Brain microvascular endothelial cell (primary cell): ENCODE results near the gene HMGXB3.

Source experiments
- DNase-seq: peaks from one replicate; pipeline ENCODE4 v3.0.0-alpha.2; 2020
- H3K27ac ChIP-seq: fragments of 250-450 bp; sonication (Bioruptor Pico); 2 replicates; pipeline ENCODE4 v1.5.1; 2020; ENCODE audit warnings: mild to moderate bottlenecking, moderate library complexity
- H3K27me3 ChIP-seq: fragments of 250-450 bp; sonication (Bioruptor Pico); replicated peaks from 2 replicates; pipeline ENCODE4 v1.5.1; 2020; ENCODE audit warnings: mild to moderate bottlenecking
- H3K36me3 ChIP-seq: fragments of 250-450 bp; sonication (Bioruptor Pico); replicated peaks from 2 replicates; pipeline ENCODE4 v1.5.1; 2020; ENCODE audit warnings: mild to moderate bottlenecking
- H3K4me3 ChIP-seq: 2 replicates; pipeline ENCODE4 v1.5.1; 2011; ENCODE audit warnings: low read depth, mild to moderate bottlenecking, control low read depth, low read length, moderate library complexity
- CTCF ChIP-seq: IDR thresholded peaks from 2 replicates; pipeline ENCODE4 v1.5.1; 2011; ENCODE audit warnings: low read depth, mild to moderate bottlenecking, moderate library complexity, low read length, control low read depth, inconsistent platforms; ENCODE audit errors: missing control alignments
- in situ Hi-C: cut with HindIII; loops from 2 replicates; pipeline ENCODE4 v1.10.0; 2017; ENCODE audit warnings: low sequenced_read_pairs, low pct_ligation_motif_present

HMGXB3 gene

GRCh38 chr5:150000990-150001659 is 586 bp downstream of the HMGXB3 start:
- H3K36me3 ChIP-seq: peaks cover 6% of the 10 kb centered on the region
- no peaks in the 10 kb centered on the region for H3K27me3 ChIP-seq
- DNase-seq: no peak
- peak overlapping the region; percentile 92 for H3K4me3 ChIP-seq
- H3K27ac ChIP-seq: peak overlapping the region; percentile 87
- in situ Hi-C loops: no loop called here
- TF ChIP-seq CTCF: no peak

GRCh38 chr5:150001660-150002486 is 1.3 kb downstream of the HMGXB3 start:
- peaks cover 14% of the 10 kb centered on the region for H3K36me3 ChIP-seq
- in situ Hi-C loops: no loop called here
- H3K27ac ChIP-seq: peak overlapping the region; percentile 87
- TF ChIP-seq CTCF: peak; percentile 78
- H3K27me3 ChIP-seq: no peaks in the 10 kb centered on the region
- peak overlapping the region; percentile 92 for H3K4me3 ChIP-seq
- peak; percentile 48 for DNase-seq

- peaks cover 46% of the 10 kb centered on the region for H3K36me3 ChIP-seq
- in situ Hi-C loops: no loop called here
- TF ChIP-seq CTCF: no peak
These were observed 5.8 kb downstream of the HMGXB3 start for GRCh38 chr5:150006318-150006717.

GRCh38 chr5:150007050-150007449 is 6.5 kb downstream of the HMGXB3 start:
- H3K4me3 ChIP-seq: no peak overlapping the region
- no peak for DNase-seq
- in situ Hi-C loops: no loop called here
- H3K27me3 ChIP-seq: no peaks in the 10 kb centered on the region
- no peak overlapping the region for H3K27ac ChIP-seq
- TF ChIP-seq CTCF: no peak
- H3K36me3 ChIP-seq: peaks cover 50% of the 10 kb centered on the region

More at GRCh38 chr5:150006318-150006717, 5.8 kb downstream of the HMGXB3 start:
- Histone ChIP-seq H3K27ac (no peak overlapping the region), H3K4me3 (no peak overlapping the region), H3K27me3 (no peaks in the 10 kb centered on the region)
- DNase-seq: no peak

GRCh38 chr5:150009671-150010387 is 9.3 kb downstream of the HMGXB3 start:
- Histone ChIP-seq H3K36me3 (peaks cover 75% of the 10 kb centered on the region), H3K27ac (no peak overlapping the region), H3K27me3 (no peaks in the 10 kb centered on the region), H3K4me3 (no peak overlapping the region)
- no peak for DNase-seq
- no peak for TF ChIP-seq CTCF
- in situ Hi-C loops: no loop called here
